Measurements from ENCODE around the gene ABTB2.
"Not testable (repeated sequence)": the region's sequence is repeated elsewhere in the genome, so short reads cannot be mapped to it uniquely, and the experiment has no call there.

The ABTB2 gene

DNA sequence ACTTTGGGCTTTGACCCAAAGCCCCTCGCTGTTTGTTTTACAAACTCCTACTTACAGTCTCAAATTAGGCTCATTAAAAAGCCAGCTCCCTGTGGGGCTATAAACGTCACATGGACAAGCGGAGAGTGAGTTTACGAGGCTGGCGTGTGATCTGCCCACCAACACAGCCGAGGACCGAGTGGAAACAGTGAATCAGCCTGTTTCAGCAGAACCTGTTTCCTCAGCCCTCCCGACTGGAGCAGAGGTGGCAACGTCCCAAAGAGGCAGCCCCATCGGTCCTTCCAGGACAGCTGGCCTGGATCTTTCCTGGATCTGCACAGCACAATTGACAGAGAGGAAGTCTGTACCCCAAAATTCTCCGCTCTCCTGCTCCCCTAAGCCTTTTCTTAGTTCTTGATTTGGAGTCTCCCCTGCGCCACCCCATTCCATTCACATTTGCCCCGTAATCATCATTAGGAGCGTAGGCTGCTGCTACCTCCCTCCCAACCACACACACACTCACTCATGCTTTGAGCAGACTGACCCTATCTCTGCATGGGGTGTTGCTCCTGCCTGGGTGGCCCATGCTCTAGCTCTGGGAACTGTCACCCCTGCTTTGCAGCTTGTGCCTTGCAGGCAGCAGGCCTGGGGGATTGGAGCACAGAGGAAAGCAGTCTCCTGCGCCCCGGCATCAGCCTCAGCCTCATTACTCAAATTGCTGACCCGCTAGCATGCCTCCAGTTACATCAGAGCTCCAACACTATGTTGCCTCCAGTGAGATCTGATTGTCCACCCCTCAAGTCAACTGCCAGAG, 134.6 kb downstream of the ABTB2 start:
- peak in 1 of 10 donors; percentile 27 for DNase-seq
- intact Hi-C loops (cut with DNase I): no loop called here

DNA sequence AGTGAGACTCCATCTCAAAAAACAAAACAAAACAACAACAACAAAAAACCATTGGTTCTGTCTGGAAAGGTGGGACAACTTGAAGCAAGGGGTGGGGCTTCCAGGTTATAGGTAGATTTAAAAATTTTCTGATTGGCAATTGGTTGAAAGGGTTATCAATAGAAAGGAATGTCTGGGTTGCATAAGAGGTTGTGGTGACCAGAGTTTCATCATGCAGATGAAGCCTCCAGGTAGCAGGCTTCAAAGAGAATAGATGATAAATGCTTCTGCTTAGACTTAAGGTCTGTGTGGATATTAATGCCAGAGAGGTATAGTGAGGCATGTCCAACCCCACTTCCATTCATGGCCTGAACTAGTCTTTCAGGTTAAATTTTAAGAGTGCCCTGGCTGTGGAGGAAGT, 135.8 kb downstream of the ABTB2 start:
- DNase-seq: no peak
- intact Hi-C loops (cut with DNase I): no loop called here

DNA sequence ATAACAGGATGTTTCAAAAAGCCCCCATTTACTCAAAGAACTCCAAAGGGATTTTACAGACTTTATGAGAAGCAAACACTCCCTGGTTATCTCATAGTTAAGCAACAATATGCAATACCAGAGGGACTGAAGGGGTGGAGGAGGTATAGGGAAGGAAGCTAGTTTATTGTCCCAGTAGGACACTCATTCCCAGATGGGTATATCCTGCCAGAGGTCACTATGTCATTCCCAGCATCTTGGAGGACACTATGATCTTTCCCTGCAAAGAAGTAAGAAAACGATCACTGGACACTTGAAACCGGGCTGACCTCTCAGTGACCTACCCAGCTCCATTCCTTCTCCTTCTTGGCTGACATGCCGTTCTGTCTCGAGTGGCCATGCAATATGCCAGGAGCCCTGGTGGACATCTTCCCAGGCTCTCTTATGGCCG, 137.9 kb downstream of the ABTB2 start:
- DNase-seq: no peak
- intact Hi-C loops (cut with DNase I): no loop called here

GRCh38 chr11:34219279-34219678, 138.5 kb downstream of the ABTB2 start:
- intact Hi-C loops (cut with DNase I): no loop called here
- no peak for DNase-seq

DNA sequence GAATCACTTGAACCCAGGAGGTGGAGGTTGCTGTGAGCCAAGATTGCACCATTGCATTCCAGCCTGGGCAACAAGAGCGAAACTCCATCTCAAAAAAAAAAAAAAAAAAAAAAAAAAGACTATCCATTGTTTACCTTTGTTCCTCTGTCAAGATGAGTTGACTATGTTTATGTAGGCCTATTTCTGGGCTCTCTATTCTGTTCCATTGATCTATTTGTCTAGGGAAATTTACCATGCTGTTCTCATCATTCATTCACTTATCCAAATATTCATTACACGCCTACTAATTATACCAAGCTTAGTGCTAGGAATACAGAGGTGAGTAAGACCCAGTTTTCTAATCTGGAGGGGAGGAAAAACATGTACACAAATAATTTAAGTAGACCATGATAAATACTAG, 139.1 kb downstream of the ABTB2 start:
- DNase-seq; intact Hi-C loops (cut with DNase I): not testable (repeated sequence)

DNA sequence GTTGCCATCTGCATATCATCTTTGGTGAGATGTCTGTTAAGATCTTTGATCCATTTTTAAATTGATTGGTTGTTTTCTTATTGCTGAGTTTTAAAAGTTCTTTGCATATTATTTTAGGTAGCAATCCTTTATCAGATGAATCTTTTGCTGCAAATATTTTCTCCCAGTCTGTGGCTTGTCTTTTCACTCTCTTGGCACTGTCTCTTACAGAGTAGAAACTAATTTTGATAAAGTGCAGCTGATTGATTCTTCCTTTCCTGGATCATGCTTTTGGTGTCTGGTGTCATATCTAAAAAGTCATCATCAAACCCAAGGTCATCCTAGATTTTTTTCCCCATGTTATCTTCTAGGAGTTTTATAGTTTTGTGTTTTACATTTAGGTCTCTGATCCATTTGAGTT, 139.7 kb downstream of the ABTB2 start:
- DNase-seq: no peak
- intact Hi-C loops (cut with DNase I): no loop called here

- DNase-seq: no peak
- intact Hi-C loops (cut with DNase I): no loop called here
Measured at GRCh38 chr11:34216706-34217105, 141.1 kb downstream of the ABTB2 start.

GRCh38 chr11:34215806-34216453, 141.9 kb downstream of the ABTB2 start:
- intact Hi-C loops (cut with DNase I): no loop called here
- DNase-seq: no peak

DNA sequence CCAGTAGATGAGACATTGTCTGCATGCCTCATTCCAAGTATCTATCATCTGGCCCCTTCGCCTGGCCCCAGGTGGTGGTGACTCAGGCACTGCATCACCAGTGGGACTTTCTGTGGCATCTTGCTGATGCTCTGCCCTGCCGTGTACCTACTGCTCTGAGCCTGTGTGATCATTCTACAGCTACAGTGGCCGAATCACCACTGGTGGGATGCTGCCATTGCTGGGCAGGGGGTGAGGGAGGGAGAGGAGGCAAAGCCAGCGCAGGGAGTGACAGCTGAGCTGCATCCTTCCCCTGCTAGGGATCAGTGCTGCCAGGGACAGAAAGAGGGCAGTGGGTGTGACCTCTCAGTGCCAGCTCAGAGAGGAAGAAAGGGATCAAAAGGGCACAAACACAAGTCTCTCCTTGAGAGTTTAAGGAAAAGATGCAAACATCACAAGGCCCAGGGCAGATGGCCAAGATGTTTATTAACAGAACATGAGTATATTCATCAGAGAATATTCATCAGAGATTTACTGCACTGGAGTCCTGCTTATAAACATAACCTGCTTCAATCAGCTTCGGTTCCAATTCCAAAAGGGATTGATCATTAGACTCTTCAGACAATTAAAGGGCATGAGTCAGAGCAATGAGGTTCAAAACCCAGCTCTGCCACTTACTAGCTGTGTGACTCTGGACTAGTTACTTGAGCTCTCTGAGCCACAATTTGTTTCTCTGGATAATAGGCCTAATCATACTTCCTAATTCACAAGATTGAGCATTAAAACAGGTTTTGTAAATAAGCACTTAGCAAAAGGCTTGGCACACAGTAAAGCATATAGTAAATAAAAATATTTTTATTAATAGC, 142.6 kb downstream of the ABTB2 start:
- intact Hi-C loops (cut with DNase I): no loop called here
- peak in 1 of 10 donors; percentile 52 for DNase-seq

DNA sequence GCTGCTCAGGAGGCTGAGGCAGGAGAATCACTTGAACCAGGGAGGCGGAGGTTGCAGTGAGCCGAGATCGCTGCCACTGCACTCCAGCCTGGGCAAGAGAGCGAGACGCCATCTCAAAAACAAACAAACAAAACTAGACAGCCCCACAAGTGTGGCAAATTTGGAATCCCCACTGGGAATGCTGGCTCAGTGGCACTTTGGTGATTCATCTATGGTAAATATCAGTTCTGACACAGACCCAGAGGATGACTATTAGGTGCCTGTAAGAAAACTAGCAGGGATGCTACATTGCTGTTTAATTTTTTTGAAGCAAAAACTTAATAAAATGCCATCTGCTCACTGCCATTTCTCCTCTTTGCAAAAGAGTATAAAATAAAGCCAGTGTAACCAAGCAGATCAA, 144.4 kb downstream of the ABTB2 start:
- DNase-seq: no peak
- intact Hi-C loops (cut with DNase I): no loop called here

DNA sequence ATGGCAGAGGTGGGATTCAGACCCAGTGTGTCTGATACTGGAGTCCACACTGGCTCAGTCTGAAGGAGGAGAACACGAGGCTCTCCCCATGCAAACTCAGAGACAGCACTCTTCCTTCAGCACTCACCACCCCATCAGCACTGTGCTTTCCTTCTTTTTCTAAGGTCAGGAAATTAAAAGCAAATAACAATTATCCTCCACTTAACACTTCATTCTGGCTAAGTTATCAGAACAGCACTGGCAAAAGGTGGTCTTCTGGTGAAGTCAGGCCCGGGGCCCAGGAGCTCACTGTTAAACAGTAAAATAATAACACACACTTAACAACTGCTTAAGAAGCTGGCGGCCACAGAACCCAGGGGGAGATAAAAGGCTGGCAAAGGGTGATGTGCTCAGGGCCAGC, 145.2 kb downstream of the ABTB2 start:
- intact Hi-C loops (cut with DNase I): no loop called here
- no peak for DNase-seq

DNA sequence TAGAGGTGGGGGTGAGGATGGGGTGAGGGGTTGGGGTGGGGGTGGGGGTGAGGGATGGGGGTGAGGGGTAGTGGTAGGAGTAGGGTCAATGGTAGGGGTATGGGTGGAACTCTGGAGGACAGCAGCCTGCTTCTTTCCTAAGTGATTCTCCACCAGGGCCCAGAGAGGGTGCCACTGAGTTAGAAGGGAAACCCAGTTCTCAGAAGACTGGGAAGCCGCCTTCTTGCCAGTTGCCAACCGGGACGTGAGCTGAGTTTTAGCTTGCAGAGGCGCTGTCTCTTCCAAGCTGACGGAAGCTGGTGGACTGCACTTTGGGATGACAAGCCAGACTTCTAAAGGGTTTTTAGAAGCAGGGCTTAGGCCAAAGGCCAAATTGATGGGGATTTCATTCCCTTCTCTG, 148.0 kb downstream of the ABTB2 start:
- intact Hi-C loops (cut with DNase I): no loop called here

GRCh38 chr11:34208266-34209135, 149.3 kb downstream of the ABTB2 start:
- DNase-seq: peak in 1 of 10 donors; percentile 60
- intact Hi-C loops (cut with DNase I): no loop called here

More for the DNA sequence above, 148.0 kb downstream of the ABTB2 start:
- peak in 2 of 10 donors; percentile 18 to 19 for DNase-seq

- intact Hi-C loops (cut with DNase I): no loop called here
- DNase-seq: peak in 1 of 10 donors; percentile 24
Measured at GRCh38 chr11:34207487-34208180, 150.2 kb downstream of the ABTB2 start.

DNA sequence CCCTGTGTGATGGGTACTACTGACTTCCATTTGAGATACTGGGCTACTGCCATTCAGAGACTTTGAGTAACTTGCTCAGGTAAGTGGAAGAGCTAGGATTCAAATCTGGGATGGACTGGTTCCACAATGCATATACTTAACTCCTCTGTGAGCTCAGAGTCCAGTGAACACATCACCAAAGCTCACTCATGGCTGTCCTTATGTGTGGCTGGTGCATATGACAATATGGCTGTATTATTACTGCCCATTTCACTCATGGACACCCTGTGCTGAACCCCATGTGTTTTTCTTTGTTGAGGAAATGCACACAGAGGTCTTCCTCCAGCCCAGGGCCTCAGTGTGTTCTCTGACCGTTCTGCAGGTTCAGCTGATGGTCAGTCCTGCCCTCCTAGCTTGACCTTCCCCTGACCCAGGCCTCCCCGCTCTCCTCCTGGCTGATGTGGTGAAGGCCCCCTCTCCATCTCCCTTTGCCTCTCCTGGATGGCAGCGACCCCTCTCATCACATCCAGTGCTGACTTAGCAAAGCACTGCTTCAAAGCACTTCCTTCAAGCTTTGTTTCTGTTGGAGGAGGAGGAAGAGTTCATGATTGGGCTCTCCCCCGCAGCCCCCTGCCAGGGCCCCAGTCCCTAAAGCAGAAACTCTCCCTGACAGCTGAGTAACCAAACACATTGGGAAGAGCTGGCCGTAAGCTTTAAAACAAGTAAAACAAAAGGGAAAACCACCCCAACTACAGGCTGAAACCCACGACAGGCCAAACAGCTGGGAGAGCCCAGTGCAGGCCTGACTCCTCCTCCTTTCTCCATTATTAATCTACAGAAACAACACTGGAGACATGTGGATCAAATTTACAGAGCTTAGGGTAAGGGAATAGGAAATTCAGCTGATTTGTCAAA, 151.2 kb downstream of the ABTB2 start:
- intact Hi-C loops (cut with DNase I): no loop called here
- peak in 2 of 10 donors; percentile 44 to 53 for DNase-seq

DNA sequence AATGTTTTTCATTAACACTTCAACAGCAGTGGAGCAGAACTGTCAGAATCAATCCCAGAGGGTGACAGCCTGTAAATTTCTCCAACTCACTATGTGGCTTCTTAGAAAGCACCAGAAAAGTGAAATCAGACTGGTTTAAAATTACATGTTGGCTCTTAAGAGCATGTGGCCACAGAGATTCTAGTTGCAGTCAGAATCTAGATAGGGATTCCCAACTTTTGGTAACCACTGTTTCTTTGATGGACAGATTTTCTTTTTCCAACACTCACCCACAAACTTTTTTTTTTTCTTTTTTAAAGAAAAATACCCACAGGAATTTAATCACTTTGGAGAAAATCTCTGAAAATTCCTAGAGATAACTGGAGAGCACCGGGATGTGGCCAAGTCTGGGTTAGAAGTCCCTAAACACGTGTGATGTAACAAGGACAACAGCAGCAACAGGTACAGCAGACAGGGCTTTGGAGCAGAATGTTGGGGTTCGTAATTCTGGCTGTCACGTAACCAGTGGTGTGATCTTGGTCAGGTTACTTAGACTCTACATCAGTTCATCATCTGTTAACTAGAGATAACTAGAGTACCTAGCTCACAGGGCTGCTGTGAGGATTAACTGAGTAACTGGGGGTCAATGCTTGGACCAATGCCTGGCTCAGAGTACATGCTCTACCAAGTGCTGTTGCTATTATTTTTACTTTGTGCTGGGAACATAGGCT, 152.3 kb downstream of the ABTB2 start:
- intact Hi-C loops (cut with DNase I): no loop called here
- no peak for DNase-seq

DNA sequence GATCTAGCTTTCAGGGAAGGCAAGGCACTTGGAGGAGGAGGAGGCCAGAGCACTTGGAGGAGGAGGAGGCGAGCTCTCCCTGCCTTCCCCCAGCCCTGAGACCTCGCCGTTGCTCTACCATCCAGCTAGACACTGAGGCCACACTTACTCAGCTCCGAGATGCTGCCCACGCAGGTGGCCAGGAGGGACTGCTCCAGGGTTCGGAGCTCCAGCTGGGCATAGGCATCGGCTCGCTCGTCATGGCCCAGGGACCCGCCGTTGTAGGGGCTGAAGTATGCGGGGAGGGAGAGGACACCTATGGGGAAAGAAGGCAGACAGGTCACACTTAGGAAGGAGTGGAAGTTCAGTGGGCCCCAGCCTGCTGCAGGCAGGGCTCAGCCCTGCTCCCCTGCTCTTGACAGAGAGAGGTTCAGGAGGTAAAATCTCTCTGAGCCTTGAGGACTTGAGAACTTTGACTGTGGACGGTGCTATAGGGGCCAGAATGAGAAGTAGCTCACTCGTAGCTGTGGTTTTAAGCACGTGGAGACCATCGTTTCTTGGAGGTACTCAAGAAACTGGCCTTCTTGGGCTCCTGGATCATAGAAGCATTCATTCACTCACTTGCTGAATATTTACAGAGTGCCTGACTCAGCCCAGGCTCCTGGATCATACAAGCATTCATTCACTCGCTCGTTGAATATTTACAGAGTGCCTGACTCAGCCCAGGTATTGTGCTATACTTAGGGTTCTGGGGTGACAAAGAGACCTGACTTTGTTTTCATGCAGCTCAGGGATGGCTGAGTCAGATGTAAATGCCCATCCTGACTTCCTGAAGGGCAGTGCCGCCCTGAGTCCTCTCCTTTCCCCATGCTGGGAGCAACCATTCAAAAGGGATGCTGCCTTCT, 153.2 kb downstream of the ABTB2 start:
- intact Hi-C loops (cut with DNase I): no loop called here
- DNase-seq: peak in 2 of 10 donors; percentile 73 to 84
